Neural progenitor cell (in vitro differentiated cells): ENCODE measurements around the gene DUSP8. TPM values are rescaled to one million over a fixed set of nuclear protein-coding genes. Genes with fewer than 3 reads are reported as not detected.

Experiments used
- DNase-seq: peaks from one replicate; pipeline ENCODE4 v3.0.0-alpha.2; 2016; ENCODE audit warnings: low spot score
- H2AFZ ChIP-seq: fragments of 200-600 bp; sonication (generic); replicated peaks from 2 replicates; pipeline ENCODE4 v1.6.1; 2016; ENCODE audit warnings: antibody characterized with exemption
- H3F3A ChIP-seq: fragments of 200-600 bp; sonication (generic); 2 replicates; pipeline ENCODE4 v1.6.1; 2016; ENCODE audit warnings: antibody characterized with exemption, low read depth
- H3K27ac ChIP-seq: fragments of 200-600 bp; sonication (generic); 2 replicates; pipeline ENCODE4 v1.5.1; 2016; ENCODE audit warnings: mild to moderate bottlenecking
- H3K27me3 ChIP-seq: fragments of 200-600 bp; sonication (generic); 2 replicates; pipeline ENCODE4 v1.6.1; 2016; ENCODE audit warnings: mild to moderate bottlenecking, moderate library complexity
- H3K36me3 ChIP-seq: fragments of 200-600 bp; sonication (generic); 2 replicates; pipeline ENCODE4 v1.5.1; 2016
- H3K4me1 ChIP-seq: fragments of 200-600 bp; sonication (generic); 2 replicates; pipeline ENCODE4 v1.6.1; 2016; ENCODE audit warnings: mixed run types
- H3K4me2 ChIP-seq: fragments of 200-600 bp; sonication (generic); 2 replicates; pipeline ENCODE4 v1.6.1; 2016
- H3K4me3 ChIP-seq: fragments of 200-600 bp; sonication (generic); 2 replicates; pipeline ENCODE4 v1.5.1; 2016
- H3K79me2 ChIP-seq: fragments of 200-600 bp; sonication (generic); 2 replicates; pipeline ENCODE4 v1.6.1; 2016; ENCODE audit warnings: low read depth
- H3K9ac ChIP-seq: fragments of 200-600 bp; sonication (generic); 2 replicates; pipeline ENCODE4 v1.6.1; 2016
- H3K9me3 ChIP-seq: fragments of 200-600 bp; sonication (generic); 2 replicates; pipeline ENCODE4 v1.5.1; 2016; ENCODE audit warnings: low read depth
- H4K20me1 ChIP-seq: fragments of 200-600 bp; sonication (generic); 2 replicates; pipeline ENCODE4 v1.6.1; 2016; ENCODE audit warnings: low read depth
- H3K27ac Mint-ChIP-seq: 3 replicates; pipeline ENCODE4 v1.8.0; 2021; ENCODE audit warnings: mixed read lengths
- H3K27me3 Mint-ChIP-seq: 2 replicates; pipeline ENCODE4 v1.8.0; 2022; ENCODE audit warnings: low read depth, mild to moderate bottlenecking, inconsistent platforms, moderate library complexity, mixed read lengths; ENCODE audit not compliant: insufficient read depth
- H3K36me3 Mint-ChIP-seq: 3 replicates; pipeline ENCODE4 v1.8.0; 2021; ENCODE audit warnings: mixed read lengths
- H3K4me1 Mint-ChIP-seq: 3 replicates; pipeline ENCODE4 v1.8.0; 2021; ENCODE audit warnings: mixed read lengths
- H3K4me3 Mint-ChIP-seq: 3 replicates; pipeline ENCODE4 v1.8.0; 2021; ENCODE audit warnings: mild to moderate bottlenecking, moderate library complexity, mixed read lengths
- H3K9me3 Mint-ChIP-seq: 3 replicates; pipeline ENCODE4 v1.8.0; 2020; ENCODE audit warnings: mixed read lengths
- EZH2 ChIP-seq: fragments of 200-600 bp; sonication (generic); IDR thresholded peaks from 2 replicates; pipeline ENCODE4 v1.6.1; 2017; ENCODE audit warnings: antibody characterized with exemption, mild to moderate bottlenecking, moderate library complexity
- EZH2phosphoT487 ChIP-seq: fragments of 200-600 bp; sonication (generic); IDR thresholded peaks from 2 replicates; pipeline ENCODE4 v1.6.1; 2017; ENCODE audit warnings: antibody characterized with exemption
- total RNA-seq: library from RNA; depleted of rRNA; stranded (reverse); fragments of >200 nt; gene quantifications from 2 replicates; pipeline ENCODE4 v1.2.3, GENCODE V29; 2015; ENCODE audit warnings: low replicate concordance
- TF ChIP-seq, protein P1 (sequence below): fragments of 200-600 bp; sonication (generic); IDR thresholded peaks from 2 replicates; pipeline ENCODE4 v1.5.1; 2017; ENCODE audit warnings: antibody characterized with exemption, mild to moderate bottlenecking

DUSP8 gene
- total RNA-seq, 1 donor from 2014 or later = 0.09 TPM

- TF ChIP-seq EZH2 = no peak
- TF ChIP-seq EZH2phosphoT487 = no peak
- TF ChIP-seq, protein P1, sequence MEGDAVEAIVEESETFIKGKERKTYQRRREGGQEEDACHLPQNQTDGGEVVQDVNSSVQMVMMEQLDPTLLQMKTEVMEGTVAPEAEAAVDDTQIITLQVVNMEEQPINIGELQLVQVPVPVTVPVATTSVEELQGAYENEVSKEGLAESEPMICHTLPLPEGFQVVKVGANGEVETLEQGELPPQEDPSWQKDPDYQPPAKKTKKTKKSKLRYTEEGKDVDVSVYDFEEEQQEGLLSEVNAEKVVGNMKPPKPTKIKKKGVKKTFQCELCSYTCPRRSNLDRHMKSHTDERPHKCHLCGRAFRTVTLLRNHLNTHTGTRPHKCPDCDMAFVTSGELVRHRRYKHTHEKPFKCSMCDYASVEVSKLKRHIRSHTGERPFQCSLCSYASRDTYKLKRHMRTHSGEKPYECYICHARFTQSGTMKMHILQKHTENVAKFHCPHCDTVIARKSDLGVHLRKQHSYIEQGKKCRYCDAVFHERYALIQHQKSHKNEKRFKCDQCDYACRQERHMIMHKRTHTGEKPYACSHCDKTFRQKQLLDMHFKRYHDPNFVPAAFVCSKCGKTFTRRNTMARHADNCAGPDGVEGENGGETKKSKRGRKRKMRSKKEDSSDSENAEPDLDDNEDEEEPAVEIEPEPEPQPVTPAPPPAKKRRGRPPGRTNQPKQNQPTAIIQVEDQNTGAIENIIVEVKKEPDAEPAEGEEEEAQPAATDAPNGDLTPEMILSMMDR = no peak
- peaks cover 53% of the 10 kb centered on the region for H3K27me3 Mint-ChIP-seq
- peaks cover 5% of the 10 kb centered on the region for H3F3A ChIP-seq
- H3K36me3 ChIP-seq = no peaks in the 10 kb centered on the region
- peaks cover 15% of the 10 kb centered on the region for H4K20me1 ChIP-seq
- no peaks in the 10 kb centered on the region for H3K79me2 ChIP-seq
- H3K4me2 ChIP-seq = peak overlapping the region; percentile 84
- no peaks in the 10 kb centered on the region for H3K9me3 ChIP-seq
- H3K9me3 Mint-ChIP-seq = no peaks in the 10 kb centered on the region
- H3K4me3 Mint-ChIP-seq = peak overlapping the region; percentile 15
- H3K27ac Mint-ChIP-seq = no peak overlapping the region
- no peaks in the 10 kb centered on the region for H3K36me3 Mint-ChIP-seq
- no peak overlapping the region for H3K27ac ChIP-seq
- H3K4me3 ChIP-seq = peak overlapping the region; percentile 56
- H2AFZ ChIP-seq = no peak overlapping the region
- peaks cover 20% of the 10 kb centered on the region for H3K4me1 ChIP-seq
- no peak overlapping the region for H3K9ac ChIP-seq
- peaks cover 74% of the 10 kb centered on the region for H3K27me3 ChIP-seq
- DNase-seq = no peak
- no peaks in the 10 kb centered on the region for H3K4me1 Mint-ChIP-seq
Measured at GRCh38 chr11:1546077-1546535, 26.0 kb downstream of the DUSP8 start.

DNA sequence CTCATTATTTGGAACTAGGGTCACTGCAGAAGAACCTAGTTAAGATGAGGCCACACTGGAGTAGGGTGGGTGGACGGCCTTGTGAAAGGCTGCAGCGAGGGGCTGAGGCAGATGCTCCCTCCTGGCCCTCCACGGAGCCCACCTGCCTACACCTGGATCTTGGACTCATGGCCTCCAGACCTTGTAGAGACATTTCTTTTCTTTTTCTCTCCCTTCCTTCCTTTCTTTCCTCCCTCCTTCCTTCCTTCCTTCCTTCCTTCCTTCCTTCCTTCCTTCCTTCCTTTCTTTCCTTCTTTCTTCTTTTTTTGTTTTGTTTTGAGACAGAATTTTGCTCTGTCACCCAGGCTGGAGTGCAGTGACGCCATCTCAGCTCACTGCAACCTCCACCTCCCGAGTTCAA, 26.6 kb downstream of the DUSP8 start:
- no peaks in the 10 kb centered on the region for H3K9me3 Mint-ChIP-seq
- no peaks in the 10 kb centered on the region for H3K4me1 Mint-ChIP-seq
- no peak overlapping the region for H3K27ac Mint-ChIP-seq
- no peaks in the 10 kb centered on the region for H3K9me3 ChIP-seq
- peaks cover 15% of the 10 kb centered on the region for H4K20me1 ChIP-seq
- TF ChIP-seq EZH2phosphoT487 (no peak), EZH2 (no peak)
- TF ChIP-seq, protein P1 = no peak
- H3K4me3 Mint-ChIP-seq = peak overlapping the region; percentile 30
- H3K27ac ChIP-seq = no peak overlapping the region
- H3K27me3 Mint-ChIP-seq = peaks cover 57% of the 10 kb centered on the region
- H3F3A ChIP-seq = peaks cover 5% of the 10 kb centered on the region
- no peak overlapping the region for H3K4me2 ChIP-seq
- no peak for DNase-seq
- no peaks in the 10 kb centered on the region for H3K36me3 Mint-ChIP-seq
- H3K4me3 ChIP-seq = no peak overlapping the region
- H3K27me3 ChIP-seq = peaks cover 78% of the 10 kb centered on the region
- H3K9ac ChIP-seq = no peak overlapping the region
- H3K4me1 ChIP-seq = peaks cover 20% of the 10 kb centered on the region
- H3K36me3 ChIP-seq = no peaks in the 10 kb centered on the region
- no peaks in the 10 kb centered on the region for H3K79me2 ChIP-seq
- H2AFZ ChIP-seq = no peak overlapping the region

GRCh38 chr11:1544536-1544935, 27.5 kb downstream of the DUSP8 start:
- TF ChIP-seq, protein P1 = no peak
- no peak for TF ChIP-seq EZH2
- TF ChIP-seq EZH2phosphoT487 = no peak
- Mint-ChIP-seq H3K9me3 (no peaks in the 10 kb centered on the region), H3K36me3 (no peaks in the 10 kb centered on the region), H3K27ac (no peak overlapping the region), H3K27me3 (peaks cover 48% of the 10 kb centered on the region), H3K4me3 (no peak overlapping the region), H3K4me1 (no peaks in the 10 kb centered on the region)
- Histone ChIP-seq H3K36me3 (no peaks in the 10 kb centered on the region), H3K4me3 (no peak overlapping the region), H3K27ac (no peak overlapping the region), H3K4me1 (peaks cover 20% of the 10 kb centered on the region), H4K20me1 (peaks cover 15% of the 10 kb centered on the region), H2AFZ (no peak overlapping the region), H3K79me2 (no peaks in the 10 kb centered on the region), H3F3A (peaks cover 5% of the 10 kb centered on the region), H3K9me3 (no peaks in the 10 kb centered on the region), H3K9ac (no peak overlapping the region), H3K4me2 (no peak overlapping the region), H3K27me3 (peaks cover 78% of the 10 kb centered on the region)
- DNase-seq = no peak
